ENCODE measurements around the gene MMP23B.

- TF ChIP-seq CTCF (IDR thresholded peaks at IDR 0.05) (no peak), POLR2AphosphoS5 (IDR thresholded peaks at IDR 0.05) (no peak), POLR2A (IDR thresholded peaks at IDR 0.05) (no peak)
Measured at GRCh38 chr1:1609822-1610485, 22.0 kb upstream of the MMP23B start.

Data from stomach (tissue), 4 donors.